HG03460 (cell line): Measurements from ENCODE around the gene VWA3A.
"Not testable (repeated sequence)": the region's sequence is repeated elsewhere in the genome, so short reads cannot be mapped to it uniquely, and the experiment has no call there.

Source experiments
- ATAC-seq: cut with Tn5 transposase; IDR thresholded peaks from one replicate; pipeline ENCODE4 v1.9.1; 2021; ENCODE audit not compliant: unreplicated experiment

Gene VWA3A

DNA sequence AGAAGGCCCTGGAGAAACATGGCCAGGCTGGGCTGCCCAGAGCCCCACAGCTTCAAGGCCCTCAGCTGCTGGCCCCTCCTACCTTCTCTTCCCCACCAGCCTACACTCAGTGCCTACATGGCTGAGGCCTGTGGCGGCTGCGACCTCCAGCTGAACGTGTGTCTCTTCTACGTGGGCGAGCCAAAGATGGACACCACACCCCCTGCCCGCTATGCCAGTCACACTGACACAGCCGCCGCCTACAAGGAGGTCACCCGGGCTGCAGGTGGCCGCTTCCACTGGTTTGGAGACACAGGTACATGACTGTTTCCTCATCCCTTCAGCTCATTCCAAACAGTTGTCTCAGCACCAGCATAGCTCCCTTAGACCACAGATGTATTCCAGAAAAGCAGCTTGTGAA is 40.5 kb downstream of the VWA3A start:
- ATAC-seq: no peak

DNA sequence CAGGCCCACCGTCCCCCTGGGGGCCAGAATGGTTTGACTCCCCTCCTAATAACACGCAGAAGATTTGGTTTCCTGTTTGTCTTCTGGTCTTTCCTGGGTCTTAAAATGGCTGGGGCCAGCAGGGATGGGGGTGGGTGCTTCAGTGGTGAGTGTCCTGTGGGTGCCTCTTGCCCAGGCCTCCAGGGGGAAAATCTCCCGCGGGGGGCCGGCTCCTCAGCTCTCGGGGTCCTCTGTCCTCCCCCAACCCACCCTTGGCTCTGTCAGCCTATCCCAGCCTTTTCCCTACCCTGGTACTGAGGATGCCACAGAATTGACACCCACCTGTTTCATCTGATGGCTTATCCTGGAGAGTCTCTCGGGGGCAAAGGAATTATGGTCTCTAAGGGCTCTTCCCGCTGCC is 46.1 kb downstream of the VWA3A start:
- ATAC-seq: no peak

DNA sequence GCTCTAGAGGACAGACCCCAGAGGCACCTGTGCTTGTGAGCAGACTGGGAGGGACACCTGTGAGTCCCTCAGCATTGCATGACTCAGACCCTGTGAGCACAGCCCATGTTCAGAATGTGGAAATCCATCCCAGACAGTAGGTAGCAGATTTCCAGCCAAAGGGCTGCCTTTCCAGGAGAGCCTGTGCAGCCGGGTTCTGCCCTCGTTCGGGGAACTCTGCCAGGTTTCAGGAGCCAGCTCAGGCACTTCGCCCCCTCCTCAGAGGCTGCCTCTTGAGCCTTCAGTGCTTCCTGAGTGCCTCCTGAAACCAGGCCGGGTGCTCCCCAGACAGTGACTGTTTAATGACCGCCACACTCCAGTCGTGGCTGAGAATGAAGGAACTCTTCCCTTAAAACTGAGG is 46.7 kb downstream of the VWA3A start:
- ATAC-seq: no peak

DNA sequence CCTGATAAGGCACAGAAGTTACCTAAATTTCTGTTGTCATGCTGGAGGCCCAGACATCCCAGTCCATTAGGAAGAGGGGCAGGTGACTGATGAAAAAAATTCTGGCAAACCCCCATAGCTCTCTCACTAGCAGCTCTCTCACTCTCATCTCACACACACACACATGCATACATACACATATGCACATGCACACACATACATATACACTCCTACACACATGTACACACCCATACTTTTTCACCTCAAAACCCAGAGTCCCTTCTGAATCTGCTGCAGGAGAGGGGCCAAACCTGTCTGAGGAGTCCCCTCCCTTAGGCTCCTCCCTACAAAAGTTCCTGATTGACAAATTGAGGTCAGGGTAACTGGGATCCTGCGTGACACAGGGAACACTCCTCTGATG is 47.4 kb downstream of the VWA3A start:
- no peak for ATAC-seq

DNA sequence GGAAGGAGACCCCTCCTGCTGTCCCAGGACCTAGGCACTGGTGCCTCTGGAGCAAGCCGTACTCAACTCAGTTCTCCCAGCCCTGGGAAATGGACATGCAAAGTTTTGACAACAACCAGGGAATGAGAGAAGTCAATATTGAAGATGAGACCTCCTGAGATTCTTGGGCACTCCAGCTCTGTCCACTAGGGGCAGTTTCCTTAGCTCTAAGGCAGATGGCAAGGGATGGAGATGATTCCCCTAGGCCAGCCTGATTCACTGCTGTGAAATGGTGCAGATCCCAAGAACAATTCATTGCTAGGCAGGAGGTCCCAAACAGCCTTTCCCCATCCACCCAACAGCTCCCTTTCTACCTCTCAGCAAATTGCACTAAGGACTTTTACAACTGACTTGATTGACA is 49.4 kb downstream of the VWA3A start:
- no peak for ATAC-seq

DNA sequence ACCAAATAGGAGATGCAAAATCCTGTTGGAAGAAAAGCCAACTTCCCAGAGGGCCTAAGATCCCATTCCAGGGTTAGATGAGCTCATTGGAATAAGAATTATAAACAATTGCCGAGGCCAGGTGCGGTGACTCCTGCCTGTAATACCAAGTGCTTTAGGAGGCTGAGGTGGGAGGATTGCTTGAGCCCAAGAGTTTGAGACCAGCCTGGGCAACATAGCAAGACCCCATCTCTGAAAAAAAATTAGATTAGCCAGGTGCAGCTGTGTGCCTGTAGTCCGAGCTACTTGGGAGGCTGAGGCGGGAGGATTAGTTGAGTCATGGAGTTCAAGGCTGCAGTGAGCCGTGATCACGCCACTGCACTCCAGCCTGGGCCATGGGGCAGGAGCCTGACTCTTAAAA is 52.2 kb downstream of the VWA3A start:
- no peak for ATAC-seq

DNA sequence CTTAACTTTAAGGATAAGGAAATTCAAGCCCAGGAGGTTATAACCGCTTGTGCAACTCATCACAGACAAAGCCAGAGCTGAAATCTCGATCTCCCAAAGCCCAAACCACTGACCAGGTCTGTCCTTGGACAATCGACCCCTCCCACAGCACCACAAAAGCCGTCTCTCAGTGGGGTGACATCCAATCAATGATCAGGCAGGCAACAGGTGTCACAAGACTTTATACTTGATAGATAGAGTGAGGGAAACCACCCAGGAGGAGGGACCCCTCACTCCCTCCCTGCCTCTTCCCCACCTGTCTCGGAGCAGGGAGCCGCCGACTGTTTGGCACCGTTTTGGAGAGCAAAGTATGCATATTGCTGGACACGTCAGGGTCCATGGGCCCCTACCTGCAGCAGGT is 55.5 kb downstream of the VWA3A start:
- no peak for ATAC-seq

DNA sequence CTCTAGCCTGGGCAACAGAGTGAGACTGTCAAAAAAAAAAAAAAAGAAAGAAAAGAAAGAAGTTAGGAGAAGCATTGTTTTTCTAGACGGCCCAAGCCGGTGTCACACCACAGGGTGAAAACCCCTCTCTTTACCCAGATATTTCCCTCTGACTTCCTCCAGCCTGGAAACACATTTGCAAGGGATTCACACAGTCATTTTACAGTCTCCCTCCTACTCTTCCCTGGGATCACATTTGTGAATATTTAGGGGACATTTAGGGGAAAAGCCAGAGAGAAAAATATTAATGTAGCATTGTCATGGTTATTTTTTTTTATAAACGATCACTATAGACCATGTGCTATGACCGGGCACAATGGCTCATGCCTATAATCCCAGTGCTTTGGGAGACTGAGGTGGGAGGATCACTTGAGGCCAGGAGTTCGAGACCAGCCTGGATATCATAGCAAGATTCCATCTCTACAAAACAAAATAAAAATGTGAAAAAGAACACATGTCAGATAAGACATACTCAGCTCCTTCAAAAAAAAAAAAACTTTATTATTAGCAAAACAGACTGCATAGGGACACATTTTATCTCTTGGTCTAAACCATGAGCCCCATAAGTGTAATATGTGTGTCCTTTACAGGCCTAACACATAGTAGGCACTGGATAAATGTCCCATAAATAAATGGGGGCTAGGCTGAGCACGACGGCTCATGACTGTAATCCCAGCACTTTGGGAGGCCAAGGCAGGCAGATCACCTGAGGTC is 59.1 kb downstream of the VWA3A start:
- no peak for ATAC-seq

DNA sequence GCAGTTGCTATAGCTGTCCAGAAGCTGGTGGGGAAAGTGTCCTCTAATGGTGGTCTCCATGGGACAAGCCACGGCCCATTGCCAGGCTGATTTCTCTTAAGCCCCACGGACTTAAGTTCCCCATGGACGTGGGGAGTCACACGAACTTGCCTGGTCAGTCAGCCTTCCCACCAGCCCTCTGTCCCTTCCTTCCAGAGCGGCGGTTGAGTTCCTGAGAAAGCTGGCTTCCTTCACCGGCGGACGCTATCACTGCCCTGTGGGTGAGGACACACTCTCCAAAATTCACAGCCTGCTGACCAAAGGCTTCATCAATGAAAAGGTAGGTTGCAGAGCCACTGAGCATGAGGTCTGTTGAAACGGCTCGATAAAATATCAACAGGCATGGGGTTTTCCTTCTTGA is 60.0 kb downstream of the VWA3A start:
- ATAC-seq: no peak

DNA sequence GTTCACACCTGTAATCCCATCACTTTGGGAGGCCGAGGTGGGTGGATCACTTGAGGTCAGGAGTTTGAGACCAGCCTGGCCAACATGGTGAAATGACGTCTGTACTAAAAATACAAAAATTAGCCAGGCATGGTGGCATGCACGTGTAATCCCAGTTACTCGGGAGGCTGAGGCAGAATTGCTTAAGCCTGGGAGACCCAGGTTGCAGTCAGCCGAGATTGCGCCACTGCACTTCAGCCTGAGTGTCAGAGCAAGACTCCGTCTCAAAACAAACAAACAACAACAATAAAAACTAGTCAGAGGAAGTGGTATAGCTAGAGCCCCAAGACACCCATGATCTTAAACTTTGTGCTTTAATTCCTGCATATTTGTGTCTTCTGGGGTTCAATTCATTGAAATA is 60.7 kb downstream of the VWA3A start:
- ATAC-seq: not testable (repeated sequence)

DNA sequence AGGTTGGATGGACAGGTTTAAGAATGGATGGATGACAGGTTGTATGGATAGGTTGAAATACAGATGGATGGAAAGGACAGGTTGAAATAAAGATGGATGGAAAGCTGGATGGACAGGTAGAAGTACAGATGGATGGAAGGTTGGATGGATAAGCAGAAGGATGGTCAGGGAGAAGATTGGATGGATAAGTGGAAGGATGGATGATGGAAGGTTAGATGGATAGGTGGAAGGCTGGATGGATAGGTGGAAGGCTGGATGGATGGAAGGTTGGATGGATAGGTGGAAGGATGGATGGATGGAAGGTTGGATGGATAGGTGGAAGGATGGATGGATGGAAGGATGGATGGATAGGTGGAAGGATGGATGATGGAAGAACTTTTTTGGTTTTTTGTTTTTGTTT is 69.1 kb downstream of the VWA3A start:
- no peak for ATAC-seq

DNA sequence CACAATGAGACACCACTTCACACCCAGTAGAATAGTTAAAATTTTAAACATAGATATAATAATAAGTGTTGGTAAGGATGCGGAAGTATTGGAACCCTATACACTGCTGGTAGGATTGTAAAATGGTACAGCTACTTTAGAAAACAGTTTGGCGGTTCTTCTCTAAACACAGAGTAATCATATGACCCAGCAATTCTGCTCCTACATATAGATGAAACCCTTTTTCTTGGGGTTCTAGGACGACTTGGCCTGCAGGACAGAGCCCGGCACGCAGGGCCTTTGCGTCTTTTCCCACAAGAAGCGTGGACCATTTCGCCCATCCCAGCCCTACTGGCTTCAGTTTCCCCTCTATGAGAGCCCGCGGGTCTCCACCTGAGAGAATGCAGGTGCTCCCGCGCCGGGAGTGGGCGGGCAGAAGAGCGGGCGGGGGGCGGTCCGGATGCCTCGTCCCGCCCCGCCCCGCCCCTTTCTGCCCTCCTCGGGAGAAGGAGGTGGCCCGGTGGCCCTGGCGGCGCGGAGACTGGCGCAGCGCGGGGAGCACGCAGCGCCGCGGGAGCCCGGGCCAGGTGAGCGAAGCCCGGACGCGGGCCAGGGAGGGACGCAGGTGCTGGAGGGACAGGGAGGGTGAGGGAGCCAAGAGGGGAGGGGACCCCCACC is 69.8 kb downstream of the VWA3A start, which contains the start of gene SDR42E2:
Gene SDR42E2 (plus strand): TSS at position 508 of the 657 bp plus-strand sequence. CDS start 3,077 bp downstream, outside the sequence.
- ATAC-seq: no peak

DNA sequence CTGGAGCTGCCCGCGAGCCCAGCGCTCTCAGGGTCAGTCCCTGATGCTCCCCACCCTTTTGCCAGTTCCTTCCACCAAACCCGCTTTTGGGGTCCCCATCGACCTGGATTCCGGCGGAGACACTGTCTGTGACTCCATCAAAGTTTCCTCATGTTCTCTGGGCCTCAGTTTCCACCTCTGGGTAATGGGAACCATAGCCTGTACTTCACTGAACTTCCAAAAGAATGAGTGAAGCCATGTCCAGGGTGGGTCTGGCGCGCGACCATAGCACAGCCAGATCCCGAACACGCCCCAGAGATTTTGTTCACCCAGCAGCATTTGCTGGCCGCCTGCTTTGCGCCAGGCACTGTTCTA is 70.3 kb downstream of the VWA3A start:
- ATAC-seq: no peak

DNA sequence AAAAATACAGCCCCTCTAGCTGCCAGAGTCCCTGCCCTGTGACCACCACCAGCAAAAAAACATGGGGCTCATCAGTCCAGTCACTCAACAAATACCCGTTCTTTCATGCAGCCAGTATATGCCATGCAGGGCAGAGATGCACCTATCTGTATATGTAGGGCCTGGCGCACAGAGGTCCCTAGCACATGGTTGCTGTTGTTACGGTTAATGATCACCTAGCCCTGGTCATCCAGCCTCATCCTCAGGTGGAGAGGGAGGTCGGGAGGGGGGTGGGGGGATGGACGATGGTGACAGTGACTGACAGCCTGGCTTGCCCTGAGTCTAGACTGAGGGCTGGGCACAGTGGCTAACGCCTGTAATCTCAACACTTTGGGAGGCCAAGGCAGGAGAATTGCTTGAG is 71.5 kb downstream of the VWA3A start:
- ATAC-seq: no peak

DNA sequence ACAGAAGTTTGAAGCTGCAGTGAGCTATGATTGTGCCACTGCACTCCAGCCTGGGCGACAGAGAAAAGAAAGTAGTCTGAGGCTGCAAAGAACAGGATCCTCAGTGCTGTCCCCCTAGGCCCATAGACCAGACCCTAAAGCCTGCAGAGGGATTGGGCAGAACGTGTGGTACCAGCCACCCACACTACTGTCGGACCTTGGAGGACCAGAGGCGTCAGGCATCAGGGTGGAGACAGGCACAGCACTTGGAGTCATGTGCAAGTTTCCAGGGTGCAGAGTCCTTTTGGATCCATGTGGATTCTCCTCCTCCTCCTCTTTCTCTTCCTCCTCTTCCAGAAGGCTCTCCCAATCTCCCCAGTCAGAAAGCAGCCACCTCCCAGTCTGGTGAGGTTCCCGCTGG is 72.1 kb downstream of the VWA3A start:
- ATAC-seq: no peak

DNA sequence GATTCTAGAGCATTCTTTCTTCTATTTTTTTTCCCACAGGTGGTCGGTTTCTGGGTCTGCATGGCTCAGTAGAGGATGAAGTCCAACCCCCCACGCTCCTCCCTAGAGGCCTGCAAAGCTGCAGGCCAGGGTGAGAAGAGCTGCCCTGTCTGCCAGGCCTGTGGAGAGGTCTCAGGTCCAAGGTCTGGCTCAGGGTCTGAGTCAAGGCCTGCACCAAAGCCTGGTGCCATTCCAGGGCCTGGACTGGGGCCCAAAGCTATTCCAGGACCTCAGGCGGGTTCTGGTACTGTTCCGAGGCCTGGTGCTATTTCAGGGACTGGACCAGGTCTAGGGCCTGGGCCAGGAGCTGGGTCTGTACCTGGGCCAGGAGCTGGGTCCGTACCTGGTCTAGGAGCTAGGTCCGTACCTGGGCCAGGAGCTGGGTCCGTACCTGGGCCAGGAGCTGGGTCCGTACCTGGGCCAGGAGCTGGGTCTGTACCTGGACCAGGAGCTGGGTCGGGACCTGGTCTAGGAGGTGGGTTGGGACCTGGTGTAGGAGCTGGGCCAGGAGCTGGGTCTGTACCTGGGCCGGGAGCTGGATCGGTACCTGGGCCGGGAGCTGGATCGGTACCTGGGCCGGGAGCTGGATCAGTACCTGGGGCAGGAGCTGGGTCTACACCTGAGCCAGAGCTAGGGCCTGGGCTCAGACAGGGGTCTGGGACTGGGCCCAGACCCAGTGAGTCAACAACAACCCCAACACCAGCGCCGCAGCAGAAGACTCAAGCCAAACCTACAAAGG is 73.4 kb downstream of the VWA3A start:
- ATAC-seq: no peak

DNA sequence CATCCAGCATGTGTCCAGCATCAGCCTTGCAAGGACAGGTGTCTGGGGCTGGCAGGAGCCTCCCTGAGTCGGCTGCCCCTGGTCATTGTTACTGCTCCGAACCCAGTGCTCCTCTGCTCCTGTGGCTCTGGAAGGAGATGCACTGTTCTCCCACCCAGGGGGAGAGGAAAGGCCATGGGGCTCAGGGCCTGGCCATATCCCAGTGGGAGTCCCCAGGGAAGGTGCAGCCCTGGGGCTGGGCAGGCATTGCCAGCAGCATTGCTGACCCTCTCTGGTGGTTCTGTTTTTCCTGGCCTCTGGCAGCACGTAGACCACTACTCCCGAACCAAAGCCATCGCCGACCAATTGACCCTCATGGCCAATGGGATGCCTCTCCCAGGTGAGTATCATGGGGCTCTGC is 79.6 kb downstream of the VWA3A start:
- ATAC-seq: no peak

DNA sequence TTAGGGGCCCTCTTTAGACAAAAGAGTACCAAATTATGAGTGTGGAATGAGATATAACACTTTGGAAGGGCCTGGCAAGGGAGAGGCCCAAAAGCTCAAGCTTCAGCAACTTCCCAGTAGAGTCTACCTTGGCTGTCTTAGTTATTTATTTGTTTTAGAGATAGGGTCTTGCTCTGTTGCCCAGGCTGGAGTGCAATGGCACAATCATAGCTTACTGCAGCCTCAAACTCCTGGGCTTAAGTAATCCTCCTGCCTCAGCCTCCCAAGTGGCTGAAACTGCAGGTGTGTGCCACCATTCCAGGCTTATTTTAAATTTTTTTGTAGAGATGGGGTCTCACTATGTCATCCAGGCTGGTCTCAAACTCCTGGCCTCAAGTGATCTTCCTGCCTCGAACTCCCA is 80.3 kb downstream of the VWA3A start:
- not testable (repeated sequence) for ATAC-seq

DNA sequence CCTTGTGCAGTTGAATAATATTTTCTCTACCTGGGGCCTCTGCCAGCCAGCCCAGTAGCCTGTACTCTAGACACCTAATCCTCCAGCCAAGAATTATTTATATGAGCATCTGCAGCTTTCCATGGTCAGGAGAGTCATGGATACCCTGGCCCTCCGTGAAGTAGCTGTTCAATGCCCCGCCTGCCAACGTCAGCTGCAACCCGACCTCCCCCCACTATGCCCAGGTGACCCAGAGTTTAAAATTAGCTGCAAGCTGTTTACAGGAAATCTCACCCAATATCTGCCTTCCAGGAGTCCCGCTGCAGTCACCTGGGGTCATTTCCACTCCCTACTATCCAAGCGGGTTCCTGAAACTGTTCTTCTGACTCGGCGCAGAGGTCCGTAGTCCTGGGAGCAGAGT is 82.3 kb downstream of the VWA3A start:
- no peak for ATAC-seq

DNA sequence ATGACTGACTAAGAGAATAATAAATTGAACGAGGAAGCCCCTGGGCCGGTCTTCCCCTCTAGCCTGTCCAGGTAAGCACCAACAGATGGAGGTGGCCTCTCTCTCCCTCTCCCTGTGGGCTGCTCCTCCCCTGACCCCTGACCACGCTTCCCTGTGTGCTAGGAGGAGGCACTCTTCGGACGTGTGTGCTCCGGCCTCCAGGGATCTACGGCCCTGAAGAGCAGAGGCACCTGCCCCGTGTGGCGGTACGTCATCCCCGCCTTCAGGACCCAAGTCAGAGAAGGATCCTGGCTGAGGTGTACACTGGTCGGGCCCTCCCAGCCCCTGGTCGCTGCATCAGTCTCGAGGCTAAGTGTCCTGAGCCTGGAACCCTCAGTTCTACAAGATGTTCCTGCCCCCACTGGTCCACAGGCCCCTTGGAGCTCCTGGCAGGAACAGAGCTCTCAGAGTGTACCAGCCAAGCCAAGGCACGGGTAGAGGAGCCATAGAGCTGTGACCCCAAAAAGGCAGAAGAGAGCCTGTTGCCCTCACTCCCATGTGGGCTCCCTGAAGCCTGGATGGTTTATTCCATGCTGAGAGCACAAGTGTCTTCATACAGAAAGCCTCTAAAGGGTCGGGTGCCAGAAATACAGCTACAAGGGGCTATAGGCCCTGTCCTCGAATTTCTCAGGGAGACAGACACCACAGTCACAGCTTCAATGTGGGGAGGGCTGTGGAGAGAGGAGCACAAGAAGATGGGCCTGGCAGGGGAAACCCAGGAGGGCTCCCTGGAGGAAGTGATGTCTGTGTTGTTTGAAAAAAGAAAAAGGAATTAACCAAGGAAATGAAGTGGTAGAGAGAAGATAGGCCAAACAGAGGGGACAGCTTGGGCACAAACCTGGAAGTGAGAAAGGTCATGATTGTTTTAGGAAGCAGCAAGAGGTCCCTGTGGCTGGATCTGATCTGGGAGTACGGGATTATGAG is 85.9 kb downstream of the VWA3A start:
- no peak for ATAC-seq

DNA sequence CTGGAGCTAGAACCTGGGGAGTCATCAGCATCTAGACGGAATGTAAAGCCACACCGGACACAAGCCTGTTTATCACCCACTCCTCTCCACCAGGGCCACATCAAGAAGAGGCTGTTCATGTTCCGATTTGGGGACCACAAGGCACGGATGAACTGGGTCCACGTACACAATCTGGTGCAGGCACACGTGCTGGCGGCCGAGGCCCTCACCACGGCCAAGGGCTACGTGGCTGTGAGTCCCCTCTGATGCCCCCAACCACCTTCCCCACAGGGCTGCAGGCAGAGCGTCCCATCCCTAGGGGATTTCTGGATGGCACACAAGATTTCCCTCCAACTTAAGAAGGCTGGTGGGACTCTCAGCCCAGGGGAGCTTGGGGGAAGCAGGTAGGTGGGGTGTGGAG is 89.1 kb downstream of the VWA3A start:
- ATAC-seq: no peak
